GM06990 (cell line): ENCODE results near the gene COL6A1.

Experiments used
- DNase-seq: peaks from one replicate; pipeline ENCODE4 v3.0.0-alpha.2; 2011; ENCODE audit not compliant: insufficient read length; ENCODE audit errors: extremely low read depth
- H3K27me3 ChIP-seq: replicated peaks from 2 replicates; pipeline ENCODE4 v1.6.0; 2011; ENCODE audit warnings: low read length; ENCODE audit not compliant: control insufficient read depth, insufficient read depth
- H3K36me3 ChIP-seq: 2 replicates; pipeline ENCODE4 v1.5.1; 2011; ENCODE audit warnings: low read length; ENCODE audit not compliant: control insufficient read depth, insufficient read depth
- H3K4me3 ChIP-seq: replicated peaks from 2 replicates; pipeline ENCODE4 v1.5.1; 2011; ENCODE audit warnings: low read depth, mild to moderate bottlenecking, control low read depth, low read length
- TF ChIP-seq, protein P1 (sequence below): IDR thresholded peaks from 2 replicates; pipeline ENCODE4 v1.5.1; 2011; ENCODE audit warnings: low read length, control low read depth, mild to moderate bottlenecking, inconsistent platforms; ENCODE audit not compliant: insufficient read depth, poor library complexity, severe bottlenecking

The COL6A1 gene, protein sequence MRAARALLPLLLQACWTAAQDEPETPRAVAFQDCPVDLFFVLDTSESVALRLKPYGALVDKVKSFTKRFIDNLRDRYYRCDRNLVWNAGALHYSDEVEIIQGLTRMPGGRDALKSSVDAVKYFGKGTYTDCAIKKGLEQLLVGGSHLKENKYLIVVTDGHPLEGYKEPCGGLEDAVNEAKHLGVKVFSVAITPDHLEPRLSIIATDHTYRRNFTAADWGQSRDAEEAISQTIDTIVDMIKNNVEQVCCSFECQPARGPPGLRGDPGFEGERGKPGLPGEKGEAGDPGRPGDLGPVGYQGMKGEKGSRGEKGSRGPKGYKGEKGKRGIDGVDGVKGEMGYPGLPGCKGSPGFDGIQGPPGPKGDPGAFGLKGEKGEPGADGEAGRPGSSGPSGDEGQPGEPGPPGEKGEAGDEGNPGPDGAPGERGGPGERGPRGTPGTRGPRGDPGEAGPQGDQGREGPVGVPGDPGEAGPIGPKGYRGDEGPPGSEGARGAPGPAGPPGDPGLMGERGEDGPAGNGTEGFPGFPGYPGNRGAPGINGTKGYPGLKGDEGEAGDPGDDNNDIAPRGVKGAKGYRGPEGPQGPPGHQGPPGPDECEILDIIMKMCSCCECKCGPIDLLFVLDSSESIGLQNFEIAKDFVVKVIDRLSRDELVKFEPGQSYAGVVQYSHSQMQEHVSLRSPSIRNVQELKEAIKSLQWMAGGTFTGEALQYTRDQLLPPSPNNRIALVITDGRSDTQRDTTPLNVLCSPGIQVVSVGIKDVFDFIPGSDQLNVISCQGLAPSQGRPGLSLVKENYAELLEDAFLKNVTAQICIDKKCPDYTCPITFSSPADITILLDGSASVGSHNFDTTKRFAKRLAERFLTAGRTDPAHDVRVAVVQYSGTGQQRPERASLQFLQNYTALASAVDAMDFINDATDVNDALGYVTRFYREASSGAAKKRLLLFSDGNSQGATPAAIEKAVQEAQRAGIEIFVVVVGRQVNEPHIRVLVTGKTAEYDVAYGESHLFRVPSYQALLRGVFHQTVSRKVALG

DNA sequence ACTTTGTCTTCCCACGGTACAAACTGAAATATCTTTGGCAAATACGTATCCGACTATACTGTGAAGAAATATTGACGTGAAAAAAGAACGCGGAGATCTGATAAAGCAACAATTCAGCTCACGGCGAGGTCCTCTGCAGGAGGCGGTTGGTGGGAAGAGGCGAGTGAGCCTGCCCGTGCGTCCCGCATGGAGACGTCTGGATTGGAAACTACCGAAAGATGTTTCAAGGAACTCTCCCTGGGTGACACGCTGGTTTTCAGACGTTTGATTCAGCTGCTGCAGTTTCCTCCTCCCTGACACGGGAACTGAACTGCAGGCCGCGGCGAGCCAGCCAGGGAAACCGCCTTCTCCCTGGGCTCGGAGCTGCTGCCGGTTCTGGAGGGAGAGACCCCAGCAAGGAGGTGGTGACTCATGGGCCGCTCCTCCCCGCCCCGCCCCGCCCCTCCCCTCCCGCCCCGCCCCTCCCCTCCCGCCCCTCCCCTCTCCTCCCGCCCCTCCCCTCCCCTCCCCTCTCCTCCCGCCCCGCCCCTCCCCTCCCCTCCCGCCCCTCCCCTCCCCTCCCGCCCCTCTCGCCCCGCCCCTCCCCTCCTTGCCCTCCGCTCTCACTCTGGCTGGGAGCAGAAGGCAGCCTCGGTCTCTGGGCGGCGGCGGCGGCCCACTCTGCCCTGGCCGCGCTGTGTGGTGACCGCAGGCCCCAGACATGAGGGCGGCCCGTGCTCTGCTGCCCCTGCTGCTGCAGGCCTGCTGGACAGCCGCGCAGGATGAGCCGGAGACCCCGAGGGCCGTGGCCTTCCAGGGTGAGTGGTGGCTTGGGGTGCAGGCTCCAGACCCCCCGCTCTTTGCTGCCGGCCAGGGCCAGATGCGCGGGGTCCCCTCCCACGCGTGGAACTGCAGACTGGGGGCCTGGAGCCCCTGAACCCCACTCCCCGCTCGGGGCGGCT lies at the start of gene COL6A1:
COL6A1 (plus strand) TSS at position 620 of the 941 bp plus-strand sequence; CDS start at position 701, 81 bp downstream.
- H3K4me3 ChIP-seq: no peak within 1 kb of the TSS; the same call in none of the 2 replicates
- TF ChIP-seq, protein P1, sequence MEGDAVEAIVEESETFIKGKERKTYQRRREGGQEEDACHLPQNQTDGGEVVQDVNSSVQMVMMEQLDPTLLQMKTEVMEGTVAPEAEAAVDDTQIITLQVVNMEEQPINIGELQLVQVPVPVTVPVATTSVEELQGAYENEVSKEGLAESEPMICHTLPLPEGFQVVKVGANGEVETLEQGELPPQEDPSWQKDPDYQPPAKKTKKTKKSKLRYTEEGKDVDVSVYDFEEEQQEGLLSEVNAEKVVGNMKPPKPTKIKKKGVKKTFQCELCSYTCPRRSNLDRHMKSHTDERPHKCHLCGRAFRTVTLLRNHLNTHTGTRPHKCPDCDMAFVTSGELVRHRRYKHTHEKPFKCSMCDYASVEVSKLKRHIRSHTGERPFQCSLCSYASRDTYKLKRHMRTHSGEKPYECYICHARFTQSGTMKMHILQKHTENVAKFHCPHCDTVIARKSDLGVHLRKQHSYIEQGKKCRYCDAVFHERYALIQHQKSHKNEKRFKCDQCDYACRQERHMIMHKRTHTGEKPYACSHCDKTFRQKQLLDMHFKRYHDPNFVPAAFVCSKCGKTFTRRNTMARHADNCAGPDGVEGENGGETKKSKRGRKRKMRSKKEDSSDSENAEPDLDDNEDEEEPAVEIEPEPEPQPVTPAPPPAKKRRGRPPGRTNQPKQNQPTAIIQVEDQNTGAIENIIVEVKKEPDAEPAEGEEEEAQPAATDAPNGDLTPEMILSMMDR: no peak
- H3K36me3 ChIP-seq: no peaks in the 10 kb centered on the region
- peak; percentile 35 for DNase-seq
- no peaks in the 10 kb centered on the region for H3K27me3 ChIP-seq

DNA sequence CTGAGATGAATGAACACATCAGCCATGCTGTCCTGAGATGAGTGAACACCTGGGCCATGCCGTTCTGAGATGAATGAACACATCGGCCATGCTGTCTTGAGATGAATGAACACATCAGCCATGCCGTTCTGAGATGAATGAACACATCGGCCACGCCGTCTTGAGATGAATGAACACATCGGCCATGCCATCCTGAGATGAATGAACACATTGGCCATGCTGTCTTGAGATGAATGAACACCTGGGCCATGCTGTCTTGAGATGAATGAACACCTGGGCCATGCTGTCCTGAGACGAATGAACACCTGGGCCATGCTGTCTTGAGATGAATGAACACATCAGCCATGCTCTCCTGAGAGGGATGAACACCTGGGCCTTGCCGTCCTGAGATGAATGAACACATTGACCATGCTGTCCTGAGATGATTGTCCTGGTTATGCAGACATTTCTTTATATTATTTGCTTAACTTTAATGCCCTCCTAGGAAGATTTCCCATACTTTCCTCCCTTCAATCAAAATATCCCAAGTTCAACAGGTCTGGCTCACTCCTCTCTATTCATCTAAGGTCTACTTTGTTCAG lies 48.6 kb upstream of the COL6A1 start:
- no peaks in the 10 kb centered on the region for H3K36me3 ChIP-seq
- H3K4me3 ChIP-seq: no peak overlapping the region
- DNase-seq: no peak
- TF ChIP-seq, protein P1: no peak
- no peaks in the 10 kb centered on the region; the same call in 1 of the 2 replicates for H3K27me3 ChIP-seq

DNA sequence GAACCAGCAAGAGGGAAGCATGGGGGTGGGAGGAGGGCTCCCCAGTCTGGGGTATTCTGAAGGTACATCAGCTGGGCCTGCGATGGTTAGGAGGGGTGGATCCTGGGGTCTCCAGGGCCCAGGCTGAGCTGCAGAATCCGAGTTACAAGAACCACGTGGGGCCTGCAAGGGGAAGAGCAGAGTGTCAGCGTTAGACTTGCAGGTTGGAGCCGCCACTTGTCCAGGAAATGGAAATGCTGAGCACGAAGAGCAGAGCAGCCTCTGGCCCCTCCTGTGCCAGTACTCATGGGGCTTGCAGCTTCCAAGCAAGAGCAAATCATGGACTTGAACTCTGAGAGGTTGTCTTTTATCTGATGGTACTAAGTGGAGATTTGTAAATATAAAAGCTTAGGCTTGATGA lies 47.5 kb upstream of the COL6A1 start:
- no peak for DNase-seq
- H3K4me3 ChIP-seq: no peak overlapping the region
- TF ChIP-seq, protein P1: no peak
- H3K36me3 ChIP-seq: no peaks in the 10 kb centered on the region
- H3K27me3 ChIP-seq: no peaks in the 10 kb centered on the region; the same call in 1 of the 2 replicates

DNA sequence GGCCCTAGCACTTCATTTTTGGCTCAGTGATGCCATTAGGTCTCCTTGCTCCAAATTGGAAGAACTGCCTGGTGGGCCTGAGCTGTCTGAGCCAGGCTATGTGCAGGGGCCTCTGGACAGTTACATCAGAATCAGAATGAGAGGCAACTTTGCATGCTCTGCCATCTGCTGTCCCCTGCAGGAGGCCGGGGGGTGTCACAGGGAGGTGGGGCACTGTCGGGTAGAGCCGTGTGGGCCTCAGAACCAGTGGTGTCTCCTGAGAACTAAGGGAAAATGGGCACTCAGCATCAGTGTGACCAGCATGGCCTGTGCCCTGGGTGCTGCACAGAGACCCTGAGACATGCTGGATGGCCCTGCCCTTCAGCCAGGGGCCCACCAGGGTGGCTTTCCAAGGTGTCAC lies 47.0 kb upstream of the COL6A1 start:
- DNase-seq: no peak
- Histone ChIP-seq H3K4me3 (no peak overlapping the region), H3K36me3 (no peaks in the 10 kb centered on the region), H3K27me3 (no peaks in the 10 kb centered on the region; the same call in 1 of the 2 replicates)
- TF ChIP-seq, protein P1: no peak

DNA sequence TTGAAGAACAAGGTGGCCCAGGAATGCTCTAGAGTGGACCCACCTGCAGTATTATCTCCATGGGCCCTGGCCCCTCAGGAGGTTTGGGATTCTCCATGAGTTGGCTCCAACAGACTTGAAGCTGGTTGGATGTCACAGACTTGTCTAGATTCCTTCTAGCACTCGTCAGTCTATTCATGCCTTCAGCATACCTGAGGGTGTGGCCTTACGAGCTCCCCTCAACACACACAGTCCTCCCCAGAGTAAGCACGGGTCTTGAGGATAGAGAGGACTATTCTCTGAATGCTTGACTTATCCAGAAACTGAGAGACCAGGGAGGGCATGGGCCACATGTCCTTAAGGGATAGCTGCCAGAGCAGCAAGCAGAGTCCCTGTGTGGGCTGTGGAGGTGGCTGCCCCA lies 45.9 kb upstream of the COL6A1 start:
- no peak for DNase-seq
- no peaks in the 10 kb centered on the region for H3K36me3 ChIP-seq
- H3K27me3 ChIP-seq: no peaks in the 10 kb centered on the region; the same call in 1 of the 2 replicates
- TF ChIP-seq, protein P1: no peak
- H3K4me3 ChIP-seq: no peak overlapping the region
